HG03439 (cell line): ENCODE results near the gene TRIM8.

ENCODE experiments used
- ATAC-seq: cut with Tn5 transposase; IDR thresholded peaks from one replicate; pipeline ENCODE4 v1.9.1; 2021; ENCODE audit warnings: mild to moderate bottlenecking, moderate library complexity; ENCODE audit not compliant: unreplicated experiment

TRIM8 gene

GRCh38 chr10:102615361-102615760 lies 28.9 kb upstream of the TRIM8 start:
- no peak for ATAC-seq

GRCh38 chr10:102616066-102616770 lies 28.1 kb upstream of the TRIM8 start:
- ATAC-seq, result no peak

GRCh38 chr10:102617041-102617440 lies 27.2 kb upstream of the TRIM8 start:
- no peak for ATAC-seq

- no peak for ATAC-seq
Observed at GRCh38 chr10:102617816-102618215, 26.5 kb upstream of the TRIM8 start.

- ATAC-seq, result no peak
Observed at GRCh38 chr10:102619281-102619981, 24.8 kb upstream of the TRIM8 start.

- ATAC-seq, result no peak
Observed at GRCh38 chr10:102620138-102620590, 24.1 kb upstream of the TRIM8 start.

GRCh38 chr10:102620591-102621442 lies 23.5 kb upstream of the TRIM8 start:
- no peak for ATAC-seq

GRCh38 chr10:102621443-102622325 lies 22.6 kb upstream of the TRIM8 start:
- no peak for ATAC-seq

- ATAC-seq, result no peak
Observed at GRCh38 chr10:102624094-102624493, 20.2 kb upstream of the TRIM8 start.

GRCh38 chr10:102624751-102625645 lies 19.3 kb upstream of the TRIM8 start:
- no peak for ATAC-seq

- no peak for ATAC-seq
Observed at GRCh38 chr10:102626026-102626685, 18.1 kb upstream of the TRIM8 start.

- ATAC-seq, result no peak
Observed at GRCh38 chr10:102627291-102627735, 17.0 kb upstream of the TRIM8 start.

GRCh38 chr10:102627736-102628293 lies 16.5 kb upstream of the TRIM8 start:
- ATAC-seq, result no peak

GRCh38 chr10:102628451-102628911 lies 15.8 kb upstream of the TRIM8 start:
- no peak for ATAC-seq

- no peak for ATAC-seq
Observed at GRCh38 chr10:102629661-102630614, 14.3 kb upstream of the TRIM8 start.

GRCh38 chr10:102630663-102631062 lies 13.6 kb upstream of the TRIM8 start:
- no peak for ATAC-seq
